ENCODE data around the gene CLDND1.
A peak's percentile ranks its signal among the peaks of the same experiment; 100 is the strongest.
"Not testable (repeated sequence)": the region's sequence is repeated elsewhere in the genome, so short reads cannot be mapped to it uniquely, and the experiment has no call there.

CLDND1 gene

DNA sequence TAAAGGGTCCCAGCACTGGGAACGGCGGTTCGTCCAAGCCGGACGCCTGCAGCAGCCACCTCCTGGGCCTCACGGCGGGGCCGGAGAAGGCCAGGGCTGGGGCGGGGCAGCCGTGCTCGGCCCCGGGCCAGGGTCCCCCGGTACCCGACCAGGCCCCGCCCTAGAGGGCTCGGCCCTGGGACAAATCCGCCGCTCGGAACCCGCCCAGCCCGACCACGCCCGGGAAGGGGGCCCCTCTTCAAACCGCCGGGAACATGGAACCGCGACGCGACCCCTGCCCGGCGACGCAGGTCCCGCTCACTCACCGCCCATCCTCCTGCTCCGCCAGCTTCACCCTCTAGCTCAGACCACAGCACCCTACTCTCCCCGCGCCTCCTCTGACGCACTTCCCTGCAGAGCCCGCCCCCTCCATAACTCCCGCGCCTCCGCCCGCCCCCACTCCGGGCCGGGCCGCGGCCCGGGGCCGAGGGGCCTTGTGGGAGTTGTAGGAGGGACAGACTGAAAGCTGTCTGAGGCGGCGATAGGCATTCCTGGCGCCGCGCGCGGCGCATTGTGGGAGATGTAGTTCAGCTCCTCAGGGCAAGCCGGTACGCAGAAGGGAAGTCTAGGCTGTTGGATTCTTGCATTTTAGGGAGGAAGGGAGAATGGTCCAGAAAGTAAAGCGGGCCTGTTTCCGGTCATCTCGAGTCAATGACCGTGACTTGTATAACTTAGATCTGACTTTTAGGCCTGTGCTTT lies at the start of gene CLDND1:
CLDND1 (minus strand) TSS at position 359 of the 738 bp plus-strand sequence. CDS start 1,478 bp downstream, outside the sequence.
- peak; percentile 96 for DNase-seq

GRCh38 chr3:98568402-98568801 lies 45.7 kb upstream of the CLDND1 start:
- DNase-seq: no peak

GRCh38 chr3:98567666-98568270 lies 45.1 kb upstream of the CLDND1 start:
- DNase-seq: peak; percentile 56

DNA sequence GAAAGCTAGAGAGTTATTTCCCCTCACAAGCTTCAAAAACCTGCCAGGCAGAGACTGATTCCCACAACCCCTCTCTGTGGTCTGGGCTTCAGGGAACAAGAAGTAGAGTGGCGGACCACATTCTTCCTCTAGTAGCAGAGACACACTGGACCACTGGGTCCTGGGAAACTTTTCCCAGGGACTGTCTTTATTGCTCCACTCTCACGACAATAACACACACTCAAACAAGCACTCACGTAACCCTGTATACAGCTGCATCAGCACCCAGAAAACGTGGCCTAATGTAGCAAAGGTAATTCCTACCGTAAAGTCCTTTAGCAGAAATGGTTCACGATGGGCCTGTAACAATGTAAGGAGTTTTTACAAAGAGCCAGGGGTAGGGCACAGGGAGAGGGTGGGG lies 43.1 kb upstream of the CLDND1 start:
- no peak for DNase-seq

DNA sequence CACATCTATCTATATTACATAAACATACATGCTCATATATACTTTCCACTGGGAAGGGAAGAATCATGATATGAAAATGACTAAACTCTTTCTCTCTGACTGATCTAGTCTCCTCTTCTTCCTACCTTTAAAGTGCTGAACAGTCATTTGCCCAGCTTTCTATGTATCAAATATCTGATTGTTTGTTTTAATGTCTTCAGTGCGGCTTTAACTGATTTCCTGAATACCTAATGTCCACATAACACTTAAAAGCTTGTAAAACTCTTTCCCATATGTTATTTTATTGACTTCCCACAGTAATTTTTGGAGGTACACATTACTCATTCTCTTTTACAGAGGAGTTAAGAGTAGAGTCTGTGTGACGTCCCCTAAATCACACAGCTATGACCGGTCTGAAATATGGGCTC lies 42.5 kb upstream of the CLDND1 start:
- DNase-seq: no peak

GRCh38 chr3:98564282-98565005 lies 41.7 kb upstream of the CLDND1 start:
- DNase-seq: peak; percentile 84

DNA sequence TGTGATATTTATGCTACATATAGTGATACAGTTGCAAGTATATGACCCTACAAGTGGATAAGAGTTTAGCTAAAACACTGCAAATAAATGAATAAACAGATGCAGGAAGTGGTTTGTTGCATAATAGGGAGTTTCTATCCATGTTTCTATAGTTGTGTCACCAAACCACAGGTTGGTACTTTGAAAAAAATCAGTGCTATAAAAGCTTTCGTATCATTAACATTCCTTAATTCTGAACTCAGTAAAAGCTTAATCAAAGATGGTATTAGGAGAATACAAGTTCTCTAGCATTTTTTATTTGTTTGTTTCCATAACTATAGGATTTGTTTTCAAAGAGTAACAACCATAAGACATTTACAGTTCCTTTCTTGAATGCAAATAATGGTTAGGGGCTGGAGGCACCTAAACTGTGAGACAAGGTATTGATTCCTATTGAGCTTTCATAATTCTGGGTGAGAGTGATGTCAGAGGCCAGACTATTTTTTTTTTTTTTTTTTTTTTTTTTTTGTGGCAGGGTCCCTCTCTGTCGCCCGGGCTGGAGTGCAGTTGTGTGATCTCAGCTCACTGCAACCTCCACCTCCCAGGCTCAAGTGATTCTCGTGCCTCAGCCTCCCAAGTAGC lies 41.1 kb upstream of the CLDND1 start:
- DNase-seq: peak; percentile 86

DNA sequence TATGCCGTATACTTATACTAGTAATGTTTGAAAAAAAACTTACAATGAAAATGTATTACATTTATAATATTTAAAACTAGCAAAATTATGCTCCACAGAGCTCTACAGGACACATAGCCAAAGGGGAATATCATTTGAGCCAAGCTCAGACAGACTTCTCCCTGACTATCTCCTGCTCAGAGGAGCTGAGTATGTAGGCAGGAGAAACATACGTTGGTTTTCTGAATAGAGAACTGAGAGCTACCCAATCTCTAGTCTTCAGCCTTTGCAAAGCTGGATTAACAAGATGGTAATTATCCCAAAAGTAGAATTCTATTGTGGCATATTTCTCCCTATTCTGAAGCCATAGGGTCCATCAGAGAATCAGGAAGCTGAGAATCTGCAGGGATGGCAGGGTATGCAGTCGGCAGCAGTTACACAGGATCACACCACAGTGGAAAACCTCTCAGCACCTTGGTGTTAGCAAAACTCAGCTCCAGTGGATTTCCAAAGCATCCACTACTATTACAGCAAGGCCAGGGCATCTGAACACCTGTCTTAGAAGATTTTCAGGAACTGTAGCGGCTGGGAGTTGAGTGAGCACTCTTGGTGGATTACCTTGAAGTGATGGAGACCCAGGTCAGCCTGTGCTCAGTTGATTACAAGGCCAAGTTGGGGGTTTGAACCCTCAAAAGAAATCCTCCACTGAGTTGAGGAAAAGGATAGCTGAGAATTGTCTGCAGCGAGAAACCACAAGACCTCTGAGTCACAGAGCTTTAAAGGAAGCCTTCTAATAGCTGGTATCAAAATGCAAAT lies 39.2 kb upstream of the CLDND1 start:
- peak; percentile 77 for DNase-seq

DNA sequence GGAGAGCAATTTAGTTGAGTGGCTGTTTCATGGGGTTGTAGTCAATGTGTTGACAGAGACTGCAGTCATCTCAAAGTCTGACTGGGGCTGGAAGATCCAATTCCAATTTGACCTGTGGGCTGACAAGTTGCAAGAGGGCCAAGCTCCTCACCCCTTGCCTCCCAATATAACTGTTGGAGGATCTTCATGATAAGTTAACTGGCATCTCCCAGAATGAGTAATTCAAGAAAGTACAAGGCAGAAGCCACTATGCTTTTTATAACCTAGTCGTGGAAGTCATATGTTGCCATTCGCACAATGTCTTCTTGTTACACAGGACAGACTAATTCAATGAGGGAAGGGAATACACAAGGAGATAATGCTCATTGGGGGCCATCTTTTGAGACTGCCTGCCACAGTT lies 38.2 kb upstream of the CLDND1 start:
- no peak for DNase-seq

DNA sequence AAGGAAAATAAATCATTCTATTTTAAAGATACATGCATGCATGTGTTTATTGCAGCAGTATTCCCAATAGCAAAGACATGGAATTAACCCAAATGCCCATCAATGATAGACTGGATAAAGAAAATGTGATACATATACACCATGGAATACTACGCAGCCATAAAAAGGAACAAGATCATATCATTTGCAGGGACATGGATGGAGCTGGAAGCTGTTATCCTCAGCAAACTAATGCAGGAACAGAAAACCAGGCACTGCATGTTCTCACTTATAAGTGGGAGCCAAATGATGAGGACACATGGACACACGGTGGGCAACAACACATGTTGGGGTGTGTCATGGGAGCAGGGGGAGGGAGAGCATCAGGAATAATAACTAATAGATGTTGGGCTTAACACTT lies 37.1 kb upstream of the CLDND1 start:
- DNase-seq: not testable (repeated sequence)

DNA sequence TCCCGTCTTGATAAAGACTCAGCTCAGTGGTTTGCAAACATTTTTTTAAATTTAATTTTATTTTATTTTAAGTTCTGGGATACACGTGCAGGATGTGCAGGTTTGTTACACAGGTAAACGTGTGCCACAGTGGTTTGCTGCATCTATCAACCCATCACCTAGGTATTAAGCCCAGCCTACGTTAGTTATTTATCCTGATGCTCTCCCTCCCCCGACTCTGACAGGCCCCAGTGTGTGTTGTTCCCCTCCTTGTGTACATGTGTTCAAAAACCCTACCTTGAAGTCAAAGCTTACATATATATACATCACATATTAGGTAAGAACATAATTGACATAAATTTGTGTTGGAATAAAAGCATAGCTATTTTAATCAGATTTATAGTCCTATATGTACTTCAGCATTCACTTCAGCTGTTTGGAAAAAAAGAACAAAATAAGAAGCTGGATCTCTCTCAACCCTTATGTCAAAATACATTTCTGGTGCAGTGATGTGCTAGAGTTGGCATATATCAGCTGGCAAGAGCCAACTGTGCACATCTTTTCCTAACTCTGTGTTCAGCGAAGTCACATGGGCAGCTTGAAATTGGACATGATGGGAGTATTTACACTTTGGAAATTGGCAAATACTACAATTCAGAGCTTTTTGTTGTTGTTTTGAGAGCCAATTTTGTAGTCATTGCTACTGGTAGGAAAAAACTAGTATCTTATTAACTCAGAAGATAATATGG lies 35.6 kb upstream of the CLDND1 start:
- no peak for DNase-seq

DNA sequence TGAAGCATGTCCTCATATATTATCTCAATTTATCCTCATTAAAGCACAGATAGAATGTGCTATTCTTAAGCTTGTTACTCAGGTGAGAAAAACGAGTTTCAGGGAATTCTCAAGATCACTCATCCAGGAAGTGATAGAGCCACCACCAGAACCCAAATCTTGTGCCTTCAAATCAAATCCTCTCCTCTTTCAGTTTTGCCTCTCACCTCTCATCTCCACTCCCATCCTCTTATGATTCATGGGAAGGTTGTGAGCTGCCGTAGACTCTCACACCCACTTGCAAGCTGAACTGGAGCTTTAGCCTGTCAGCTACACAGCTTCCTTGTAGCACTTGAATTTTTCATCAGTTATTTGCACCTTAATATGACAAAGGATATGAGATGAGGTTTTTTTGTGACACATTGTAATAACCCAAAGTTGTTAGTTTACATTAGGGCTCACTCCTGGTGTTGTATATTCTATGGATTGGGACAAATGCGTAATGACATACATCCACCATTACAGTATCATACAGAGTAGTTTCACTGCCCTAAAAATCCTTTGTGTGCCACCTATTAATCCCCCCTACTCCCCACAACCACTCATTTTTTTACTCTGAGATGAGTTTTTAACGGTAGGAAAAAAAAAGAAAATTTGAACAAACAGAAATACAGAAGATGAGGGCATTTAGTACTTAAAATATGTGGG lies 34.8 kb upstream of the CLDND1 start:
- peak; percentile 83 for DNase-seq

DNA sequence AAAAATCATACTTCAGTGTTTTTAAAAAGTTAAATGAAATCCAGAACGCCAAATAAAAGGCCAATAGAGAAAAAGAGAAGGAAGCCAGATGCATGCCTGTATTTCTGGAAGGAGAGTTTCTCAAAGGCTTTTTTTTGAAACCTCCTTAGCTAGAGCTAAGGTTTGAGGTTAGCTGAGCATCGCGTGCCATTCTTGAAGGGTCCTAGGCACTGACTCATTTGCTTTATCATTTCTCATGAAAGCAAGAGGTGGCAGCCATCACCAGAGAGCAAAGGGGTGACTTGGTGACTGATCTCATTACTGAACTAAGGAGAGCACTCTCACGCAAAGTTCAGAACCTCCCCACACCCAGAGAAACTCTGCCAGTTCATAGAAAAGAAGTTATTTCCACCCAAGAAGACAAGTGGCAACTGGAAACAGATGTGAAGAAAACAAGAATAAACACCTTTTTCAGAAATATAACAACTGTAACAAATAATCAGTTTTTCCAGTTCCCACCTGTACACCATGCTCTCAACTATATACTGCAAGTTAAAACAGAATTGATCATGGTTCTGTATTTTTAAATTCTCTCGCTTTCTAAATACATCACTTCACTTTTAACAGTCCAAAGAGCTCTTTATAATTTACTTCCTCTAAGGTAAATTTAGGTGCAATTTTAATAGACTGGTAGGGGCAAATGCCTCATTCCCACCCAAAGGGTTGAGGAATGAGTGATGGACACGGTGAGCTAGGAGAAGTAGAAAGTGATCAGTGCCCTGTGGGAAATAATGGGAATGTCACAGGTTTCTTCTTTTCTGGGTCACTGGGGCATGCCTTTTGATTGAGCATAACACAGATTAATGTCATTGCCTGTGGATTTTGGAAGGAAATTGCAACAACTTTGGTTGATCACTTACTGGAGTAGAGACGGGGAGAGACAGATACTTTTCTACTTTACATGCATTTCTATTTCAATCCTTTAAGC lies 33.7 kb upstream of the CLDND1 start:
- DNase-seq: peak; percentile 95

DNA sequence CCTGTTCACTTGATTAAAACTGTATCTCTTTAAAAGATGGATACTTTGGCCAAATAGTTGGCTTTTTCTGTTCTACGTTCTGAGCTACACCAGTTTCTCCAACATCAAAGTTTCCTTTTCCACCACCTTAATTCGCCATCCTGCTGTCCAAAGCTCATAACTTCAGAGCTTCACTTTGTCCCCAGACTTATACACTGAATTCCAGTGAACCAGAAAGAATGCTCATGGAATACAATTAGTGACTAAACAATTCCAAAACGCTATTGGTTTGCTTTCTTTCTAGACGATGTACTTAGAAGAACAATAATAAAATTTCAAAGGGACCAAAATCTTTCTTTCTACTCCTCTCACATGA lies 32.3 kb upstream of the CLDND1 start:
- DNase-seq: no peak

- DNase-seq: no peak
Measured at GRCh38 chr3:98554580-98554979, 31.9 kb upstream of the CLDND1 start.

- DNase-seq: no peak
Measured at GRCh38 chr3:98553753-98554152, 31.1 kb upstream of the CLDND1 start.

GRCh38 chr3:98553021-98553563 lies 30.4 kb upstream of the CLDND1 start:
- DNase-seq: peak; percentile 40

DNA sequence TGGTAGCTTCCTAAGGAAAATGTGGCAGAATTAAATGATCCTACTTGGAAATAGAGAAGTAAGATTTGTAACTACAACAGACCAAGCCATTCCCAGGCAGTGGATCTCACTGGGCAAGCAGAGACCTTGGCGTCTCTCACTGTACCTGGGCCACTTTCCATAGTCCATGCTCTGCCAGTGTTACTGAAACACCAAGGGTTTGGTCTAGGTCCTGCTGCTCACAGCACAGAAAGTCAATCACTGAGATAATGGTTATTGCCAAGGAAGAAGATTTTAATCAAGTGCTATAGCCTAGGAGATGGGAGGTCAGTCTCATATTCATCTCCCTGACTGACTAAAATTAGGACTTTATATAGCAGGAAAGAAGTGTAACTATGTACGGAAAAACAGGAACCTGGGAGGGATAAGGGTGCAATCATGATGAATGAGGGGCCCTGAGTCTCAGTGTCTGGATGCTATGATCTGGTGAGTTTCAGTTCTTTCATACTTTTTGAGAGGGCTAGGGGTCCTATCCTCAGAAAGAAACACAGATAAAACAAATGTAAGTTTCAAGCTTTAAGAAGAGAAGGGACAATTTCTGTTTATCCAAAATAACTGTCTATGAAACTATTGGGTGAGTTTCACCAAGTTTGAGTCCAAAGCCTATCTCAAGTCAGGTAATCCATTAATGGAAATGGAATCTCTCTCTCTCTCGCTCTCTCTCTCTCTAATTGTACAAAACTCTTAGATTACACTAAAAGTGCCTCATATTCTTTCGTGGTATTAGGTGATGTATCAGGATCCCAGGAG lies 29.7 kb upstream of the CLDND1 start:
- DNase-seq: no peak

DNA sequence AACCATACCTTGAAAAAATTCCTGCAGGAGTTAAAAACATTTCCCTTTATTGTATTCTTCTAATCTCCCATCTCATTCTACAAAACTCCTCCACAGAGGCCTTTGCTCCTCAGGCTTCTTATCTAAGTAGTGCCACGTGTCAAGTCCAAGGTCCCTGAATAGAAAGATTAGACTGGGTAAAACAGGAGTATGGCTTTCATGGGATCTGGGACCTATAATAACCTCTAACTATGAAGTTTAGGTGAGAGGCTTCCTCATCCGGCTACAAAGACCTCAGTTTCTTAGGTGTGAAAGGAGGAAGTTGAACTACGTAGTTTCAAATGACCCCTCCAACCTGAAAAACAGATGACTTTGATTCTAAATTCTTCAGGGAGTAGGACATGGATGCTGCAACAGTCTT lies 29.1 kb upstream of the CLDND1 start:
- no peak for DNase-seq
